Panc1 (cell line): ENCODE measurements around the gene CERS1.

Experiments
- POLR2AphosphoS5 ChIP-seq: IDR thresholded peaks from 2 replicates; pipeline ENCODE4 v1.6.1; 2012; ENCODE audit warnings: mild to moderate bottlenecking, low read depth, low read length, moderate library complexity
- TF ChIP-seq, protein P1 (sequence below): fragments of 450-650 bp; IDR thresholded peaks from 2 replicates; pipeline ENCODE4 v1.5.1; 2017; ENCODE audit warnings: mild to moderate bottlenecking
- TF ChIP-seq, protein P2 (sequence below), 2 experiments: IDR thresholded peaks; 2 replicates each; pipeline ENCODE4 v1.6.1; 2011 to 2012; ENCODE audit warnings: low read depth in 2 of 2, control low read depth in 1 of 2, low read length in 1 of 2, mild to moderate bottlenecking in 1 of 2, moderate library complexity in 1 of 2; ENCODE audit not compliant: insufficient read depth in 1 of 2

DNA sequence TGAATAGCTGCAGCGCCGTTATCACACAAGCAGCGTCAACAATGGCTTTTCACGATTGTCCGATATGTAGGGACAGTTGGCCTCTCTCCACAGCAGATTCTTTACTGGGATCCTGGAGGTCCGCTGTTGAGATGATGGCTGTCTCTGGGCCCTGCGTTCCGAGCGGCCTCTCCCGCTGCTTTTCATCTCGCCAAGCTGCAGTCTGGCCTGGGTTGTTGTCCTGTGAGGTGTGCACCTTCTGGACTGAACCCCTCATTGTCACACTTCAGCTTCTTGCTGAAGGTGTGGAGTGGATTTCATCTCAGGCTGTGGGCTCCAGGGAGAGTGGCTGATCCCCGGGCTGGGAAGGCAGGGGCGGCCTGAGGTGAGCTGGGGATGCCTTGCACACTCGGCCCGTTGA lies 54.6 kb downstream of the CERS1 start:
- TF ChIP-seq, protein P1, sequence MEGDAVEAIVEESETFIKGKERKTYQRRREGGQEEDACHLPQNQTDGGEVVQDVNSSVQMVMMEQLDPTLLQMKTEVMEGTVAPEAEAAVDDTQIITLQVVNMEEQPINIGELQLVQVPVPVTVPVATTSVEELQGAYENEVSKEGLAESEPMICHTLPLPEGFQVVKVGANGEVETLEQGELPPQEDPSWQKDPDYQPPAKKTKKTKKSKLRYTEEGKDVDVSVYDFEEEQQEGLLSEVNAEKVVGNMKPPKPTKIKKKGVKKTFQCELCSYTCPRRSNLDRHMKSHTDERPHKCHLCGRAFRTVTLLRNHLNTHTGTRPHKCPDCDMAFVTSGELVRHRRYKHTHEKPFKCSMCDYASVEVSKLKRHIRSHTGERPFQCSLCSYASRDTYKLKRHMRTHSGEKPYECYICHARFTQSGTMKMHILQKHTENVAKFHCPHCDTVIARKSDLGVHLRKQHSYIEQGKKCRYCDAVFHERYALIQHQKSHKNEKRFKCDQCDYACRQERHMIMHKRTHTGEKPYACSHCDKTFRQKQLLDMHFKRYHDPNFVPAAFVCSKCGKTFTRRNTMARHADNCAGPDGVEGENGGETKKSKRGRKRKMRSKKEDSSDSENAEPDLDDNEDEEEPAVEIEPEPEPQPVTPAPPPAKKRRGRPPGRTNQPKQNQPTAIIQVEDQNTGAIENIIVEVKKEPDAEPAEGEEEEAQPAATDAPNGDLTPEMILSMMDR: no peak
- TF ChIP-seq, protein P2, sequence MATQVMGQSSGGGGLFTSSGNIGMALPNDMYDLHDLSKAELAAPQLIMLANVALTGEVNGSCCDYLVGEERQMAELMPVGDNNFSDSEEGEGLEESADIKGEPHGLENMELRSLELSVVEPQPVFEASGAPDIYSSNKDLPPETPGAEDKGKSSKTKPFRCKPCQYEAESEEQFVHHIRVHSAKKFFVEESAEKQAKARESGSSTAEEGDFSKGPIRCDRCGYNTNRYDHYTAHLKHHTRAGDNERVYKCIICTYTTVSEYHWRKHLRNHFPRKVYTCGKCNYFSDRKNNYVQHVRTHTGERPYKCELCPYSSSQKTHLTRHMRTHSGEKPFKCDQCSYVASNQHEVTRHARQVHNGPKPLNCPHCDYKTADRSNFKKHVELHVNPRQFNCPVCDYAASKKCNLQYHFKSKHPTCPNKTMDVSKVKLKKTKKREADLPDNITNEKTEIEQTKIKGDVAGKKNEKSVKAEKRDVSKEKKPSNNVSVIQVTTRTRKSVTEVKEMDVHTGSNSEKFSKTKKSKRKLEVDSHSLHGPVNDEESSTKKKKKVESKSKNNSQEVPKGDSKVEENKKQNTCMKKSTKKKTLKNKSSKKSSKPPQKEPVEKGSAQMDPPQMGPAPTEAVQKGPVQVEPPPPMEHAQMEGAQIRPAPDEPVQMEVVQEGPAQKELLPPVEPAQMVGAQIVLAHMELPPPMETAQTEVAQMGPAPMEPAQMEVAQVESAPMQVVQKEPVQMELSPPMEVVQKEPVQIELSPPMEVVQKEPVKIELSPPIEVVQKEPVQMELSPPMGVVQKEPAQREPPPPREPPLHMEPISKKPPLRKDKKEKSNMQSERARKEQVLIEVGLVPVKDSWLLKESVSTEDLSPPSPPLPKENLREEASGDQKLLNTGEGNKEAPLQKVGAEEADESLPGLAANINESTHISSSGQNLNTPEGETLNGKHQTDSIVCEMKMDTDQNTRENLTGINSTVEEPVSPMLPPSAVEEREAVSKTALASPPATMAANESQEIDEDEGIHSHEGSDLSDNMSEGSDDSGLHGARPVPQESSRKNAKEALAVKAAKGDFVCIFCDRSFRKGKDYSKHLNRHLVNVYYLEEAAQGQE (IDR thresholded peaks at IDR 0.05; ENCODE audit: insufficient read depth in 1 of 2, low read depth in 2 of 2, low read length in 1 of 2): no peak
- TF ChIP-seq POLR2AphosphoS5: no peak
